ENCODE results near the gene PAX5.

DNA sequence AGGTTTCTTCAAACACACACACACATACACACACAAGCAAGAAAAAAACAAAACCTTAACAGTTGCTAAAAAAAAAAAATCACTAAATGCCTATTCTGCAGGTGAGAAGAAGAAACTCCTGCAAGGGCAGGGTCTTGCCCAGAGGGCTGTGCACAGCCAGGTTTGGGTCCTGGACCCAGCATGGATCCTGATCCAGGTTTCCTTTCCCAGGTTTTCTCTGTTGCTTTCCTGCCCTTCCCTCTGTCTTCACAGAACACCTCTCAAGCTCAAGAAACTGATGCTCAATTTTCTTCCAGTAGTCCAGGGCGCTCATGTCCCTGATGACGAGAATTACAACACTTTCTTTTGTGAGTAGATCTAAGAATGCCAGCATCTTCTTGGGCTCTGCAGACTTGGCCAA is 136.6 kb downstream of the PAX5 start:
- TF ChIP-seq, protein P1, sequence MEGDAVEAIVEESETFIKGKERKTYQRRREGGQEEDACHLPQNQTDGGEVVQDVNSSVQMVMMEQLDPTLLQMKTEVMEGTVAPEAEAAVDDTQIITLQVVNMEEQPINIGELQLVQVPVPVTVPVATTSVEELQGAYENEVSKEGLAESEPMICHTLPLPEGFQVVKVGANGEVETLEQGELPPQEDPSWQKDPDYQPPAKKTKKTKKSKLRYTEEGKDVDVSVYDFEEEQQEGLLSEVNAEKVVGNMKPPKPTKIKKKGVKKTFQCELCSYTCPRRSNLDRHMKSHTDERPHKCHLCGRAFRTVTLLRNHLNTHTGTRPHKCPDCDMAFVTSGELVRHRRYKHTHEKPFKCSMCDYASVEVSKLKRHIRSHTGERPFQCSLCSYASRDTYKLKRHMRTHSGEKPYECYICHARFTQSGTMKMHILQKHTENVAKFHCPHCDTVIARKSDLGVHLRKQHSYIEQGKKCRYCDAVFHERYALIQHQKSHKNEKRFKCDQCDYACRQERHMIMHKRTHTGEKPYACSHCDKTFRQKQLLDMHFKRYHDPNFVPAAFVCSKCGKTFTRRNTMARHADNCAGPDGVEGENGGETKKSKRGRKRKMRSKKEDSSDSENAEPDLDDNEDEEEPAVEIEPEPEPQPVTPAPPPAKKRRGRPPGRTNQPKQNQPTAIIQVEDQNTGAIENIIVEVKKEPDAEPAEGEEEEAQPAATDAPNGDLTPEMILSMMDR (conservative IDR thresholded peaks at IDR 0.05; ENCODE audit: low read length): no peak
- no peak for TF ChIP-seq EZH2phosphoT487 (IDR thresholded peaks at IDR 0.05; ENCODE audit: borderline replicate concordance, low read depth, low read length)
